ENCODE data around the gene BTBD7.

- TF ChIP-seq CTCF (conservative IDR thresholded peaks at IDR 0.05) (no peak), ZFX (IDR thresholded peaks at IDR 0.05) (no peak)
These were observed 27.0 kb downstream of the BTBD7 start for GRCh38 chr14:93305725-93306418.
